Breast epithelium (tissue), 3 donors: ENCODE data around the gene FHOD3.

Experiments used
- POLR2A ChIP-seq: fragments of 450-650 bp; IDR thresholded peaks from one replicate; pipeline ENCODE4 v1.6.1; 2016; ENCODE audit warnings: antibody characterized with exemption, mild to moderate bottlenecking, moderate library complexity
- TF ChIP-seq, protein P1 (sequence below), 3 donors: fragments of 450-650 bp; IDR thresholded peaks; one replicate each; pipeline ENCODE4 v1.5.1; 2016 to 2017; ENCODE audit warnings: antibody characterized with exemption in 3 of 3, mild to moderate bottlenecking in 3 of 3, moderate library complexity in 3 of 3

DNA sequence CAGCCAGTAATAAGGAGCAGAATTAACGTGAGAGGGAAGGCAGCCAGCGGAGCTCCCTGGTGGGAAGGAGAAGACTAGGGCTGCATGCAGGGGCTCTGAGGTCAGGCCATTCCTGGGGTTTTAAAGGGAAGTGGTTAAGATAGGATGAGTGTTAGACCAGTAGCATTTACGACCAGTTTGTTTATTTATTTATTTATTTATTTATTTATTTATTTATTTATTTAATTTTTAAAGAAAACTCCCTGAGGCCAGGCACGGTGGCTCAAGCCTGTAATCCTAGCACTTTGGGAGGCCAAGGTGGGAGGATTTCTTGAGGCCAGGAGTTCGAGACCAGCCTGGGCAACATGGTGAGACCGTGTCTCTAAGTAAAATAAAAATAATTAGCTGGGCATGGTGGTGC is 152.8 kb downstream of the FHOD3 start:
- TF ChIP-seq, protein P1, sequence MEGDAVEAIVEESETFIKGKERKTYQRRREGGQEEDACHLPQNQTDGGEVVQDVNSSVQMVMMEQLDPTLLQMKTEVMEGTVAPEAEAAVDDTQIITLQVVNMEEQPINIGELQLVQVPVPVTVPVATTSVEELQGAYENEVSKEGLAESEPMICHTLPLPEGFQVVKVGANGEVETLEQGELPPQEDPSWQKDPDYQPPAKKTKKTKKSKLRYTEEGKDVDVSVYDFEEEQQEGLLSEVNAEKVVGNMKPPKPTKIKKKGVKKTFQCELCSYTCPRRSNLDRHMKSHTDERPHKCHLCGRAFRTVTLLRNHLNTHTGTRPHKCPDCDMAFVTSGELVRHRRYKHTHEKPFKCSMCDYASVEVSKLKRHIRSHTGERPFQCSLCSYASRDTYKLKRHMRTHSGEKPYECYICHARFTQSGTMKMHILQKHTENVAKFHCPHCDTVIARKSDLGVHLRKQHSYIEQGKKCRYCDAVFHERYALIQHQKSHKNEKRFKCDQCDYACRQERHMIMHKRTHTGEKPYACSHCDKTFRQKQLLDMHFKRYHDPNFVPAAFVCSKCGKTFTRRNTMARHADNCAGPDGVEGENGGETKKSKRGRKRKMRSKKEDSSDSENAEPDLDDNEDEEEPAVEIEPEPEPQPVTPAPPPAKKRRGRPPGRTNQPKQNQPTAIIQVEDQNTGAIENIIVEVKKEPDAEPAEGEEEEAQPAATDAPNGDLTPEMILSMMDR (IDR thresholded peaks at IDR 0.05): no peak
- no peak for TF ChIP-seq POLR2A
